Common myeloid progenitor, CD34-positive (primary cell): Measurements from ENCODE around the gene MOB3A.

Experiments
- CTCF ChIA-PET: fragments of 350-600 bp; sonication (Branson Sonifier 250); formaldehyde crosslinking; loops from one replicate; lab custom pipeline; 2021; ENCODE audit warnings: antibody characterized with exemption; lab: Charles Lee
- POLR2A ChIA-PET: fragments of 350-600 bp; sonication (Branson Sonifier 250); formaldehyde crosslinking; loops from one replicate; lab custom pipeline; 2021; ENCODE audit warnings: antibody characterized with exemption; lab: Charles Lee
- DNase-seq, 3 donors: peaks; one replicate each; pipeline versions ENCODE4 v3.0.0 to v3.0.0-alpha.2; 2013
- H3K27ac ChIP-seq, 2 experiments: 1 replicate in 1 of 2; 2 replicates in 1 of 2; pipeline ENCODE4 v1.7.0; 2013; ENCODE audit warnings: inconsistent platforms in 2 of 2, low read length in 2 of 2, mild to moderate bottlenecking in 2 of 2, low read depth in 1 of 2, moderate library complexity in 1 of 2; ENCODE audit not compliant: severe bottlenecking in 2 of 2, insufficient read depth in 1 of 2, poor library complexity in 1 of 2
- H3K27me3 ChIP-seq, 5 experiments: replicated peaks in 2 of 5; 1 replicate in 3 of 5; 2 replicates in 2 of 5; pipeline versions ENCODE4 v1.6.1 to v1.7.0; 2013; ENCODE audit warnings: low read length in 4 of 5, mild to moderate bottlenecking in 2 of 5, moderate library complexity in 2 of 5, inconsistent platforms in 1 of 5; ENCODE audit not compliant: insufficient read depth in 5 of 5, control insufficient read depth in 4 of 5
- H3K36me3 ChIP-seq, 4 experiments: 1 replicate in 2 of 4; 2 replicates in 2 of 4; pipeline versions ENCODE4 v1.6.1 to v1.7.0; 2013; ENCODE audit warnings: low read length in 3 of 4, control low read depth in 1 of 4, mild to moderate bottlenecking in 1 of 4; ENCODE audit not compliant: control insufficient read depth in 4 of 4, insufficient read depth in 4 of 4
- H3K4me1 ChIP-seq, 4 experiments: 1 replicate in 3 of 4; 2 replicates in 1 of 4; pipeline versions ENCODE4 v1.6.1 to v1.7.1; 2013; ENCODE audit warnings: low read length in 3 of 4, mild to moderate bottlenecking in 3 of 4, control low read depth in 1 of 4, inconsistent platforms in 1 of 4, moderate library complexity in 1 of 4; ENCODE audit not compliant: control insufficient read depth in 4 of 4, insufficient read depth in 4 of 4; ENCODE audit errors: control extremely low read depth in 1 of 4
- H3K4me3 ChIP-seq, 7 experiments: 1 replicate in 4 of 7; 2 replicates in 3 of 7; pipeline versions ENCODE4 v1.5.1 to v1.7.0; 2013; ENCODE audit warnings: mild to moderate bottlenecking in 7 of 7, low read length in 6 of 7, moderate library complexity in 6 of 7, inconsistent platforms in 2 of 7, low read depth in 2 of 7, control low read depth in 1 of 7; ENCODE audit not compliant: insufficient read depth in 4 of 7, control insufficient read depth in 1 of 7; ENCODE audit errors: extremely low read depth in 1 of 7
- H3K9me3 ChIP-seq, 5 experiments: 1 replicate in 4 of 5; 2 replicates in 1 of 5; pipeline versions ENCODE4 v1.6.1 to v1.7.1; 2013; ENCODE audit warnings: low read length in 4 of 5, mild to moderate bottlenecking in 2 of 5, inconsistent platforms in 1 of 5, low read depth in 1 of 5, moderate library complexity in 1 of 5; ENCODE audit not compliant: control insufficient read depth in 4 of 5, insufficient read depth in 2 of 5; ENCODE audit errors: control extremely low read depth in 1 of 5
- WGBS: methylation state at CpG from one replicate; pipeline ENCODE4 v1.1.5; 2013; ENCODE audit not compliant: insufficient coverage; 5-methylcytosine and 5-hydroxymethylcytosine counted together

MOB3A gene

DNA sequence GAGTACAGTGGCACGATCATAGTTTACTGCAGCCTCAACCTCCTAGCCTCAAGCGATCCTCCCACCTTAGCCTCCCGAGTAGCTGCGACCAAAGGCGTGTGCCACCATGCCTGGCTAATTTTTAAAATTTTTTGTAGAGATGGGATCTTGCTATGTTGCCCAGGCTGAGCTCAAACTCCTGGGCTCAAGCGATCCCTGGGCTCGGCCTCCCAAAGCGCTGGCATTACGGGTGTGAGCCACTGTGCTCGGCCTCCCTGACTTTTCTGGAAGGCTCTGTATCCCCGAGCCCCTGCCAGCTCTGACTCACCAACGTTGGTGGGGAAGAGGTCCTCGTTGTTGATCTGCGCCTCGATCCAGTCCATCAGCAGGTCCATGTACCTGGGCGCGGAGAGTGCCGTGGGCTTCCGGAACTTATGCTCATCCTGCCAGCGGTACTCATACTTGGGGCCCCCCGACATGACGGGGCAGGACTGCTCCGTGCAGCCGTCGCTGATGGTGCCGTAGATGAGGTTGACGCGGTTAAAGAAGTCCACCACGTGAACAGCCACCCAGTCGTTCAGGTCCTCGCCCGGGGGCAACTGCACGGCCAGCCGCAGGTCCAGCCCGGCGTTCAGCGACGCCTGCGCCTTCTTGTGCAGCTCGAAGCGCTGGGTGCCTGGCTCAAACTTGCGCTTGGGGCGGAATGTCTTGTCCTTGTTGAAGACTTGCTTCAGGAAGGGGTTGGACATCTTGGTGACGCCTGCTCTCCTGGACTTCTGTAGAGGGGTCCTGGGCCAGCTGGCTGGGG lies 18.1 kb downstream of the MOB3A start:
- ChIA-PET POLR2A (interaction anchor here (1.0 kb wide), 1 partner anchor 9 kb away, joined by 3 read pairs; no protein-coding TSS in a partner anchor), CTCF (interaction anchor here (0.5 kb wide), 1 partner anchor 76 kb away, joined by 4 read pairs; no protein-coding TSS in a partner anchor)
- no peaks in the 10 kb centered on the region for H3K9me3 ChIP-seq
- peaks cover 0 to 64% (median 50%) of the 10 kb centered on the region in 4 experiments for H3K36me3 ChIP-seq
- no peak overlapping the region for H3K4me3 ChIP-seq
- no peak overlapping the region for H3K27ac ChIP-seq
- peaks cover 0 to 42% (median 33%) of the 10 kb centered on the region in 4 experiments for H3K4me1 ChIP-seq
- DNase-seq, result no peak
- H3K27me3 ChIP-seq, result no peaks in the 10 kb centered on the region
- WGBS, result 99% methylated on average over 41 of the region's 44 CpGs

DNA sequence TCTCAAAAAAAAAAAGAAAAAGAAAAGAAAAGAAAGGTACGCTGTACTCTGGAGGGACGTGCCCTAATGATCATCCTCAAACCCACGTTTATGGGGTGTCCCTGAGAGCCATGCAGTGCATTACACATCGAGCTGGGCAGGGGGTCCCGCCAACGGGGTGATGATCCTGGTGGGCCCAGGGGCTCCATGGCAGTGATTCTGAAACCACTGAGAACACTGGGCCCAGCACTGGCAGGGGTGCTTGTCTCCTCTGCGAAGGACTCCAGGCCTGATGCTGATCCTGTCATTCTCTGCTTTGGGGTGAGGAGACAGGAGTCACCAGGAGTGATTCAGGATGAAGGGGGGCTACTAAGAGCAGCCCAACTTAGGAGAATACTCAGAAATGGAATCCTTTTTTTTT lies 18.7 kb downstream of the MOB3A start:
- no peak for DNase-seq
- ChIA-PET CTCF (interaction anchor here (0.5 kb wide), 1 partner anchor 77 kb away, joined by 4 read pairs; no protein-coding TSS in a partner anchor), POLR2A (interaction anchor here (1.0 kb wide), 1 partner anchor 10 kb away, joined by 3 read pairs; no protein-coding TSS in a partner anchor)
- Histone ChIP-seq H3K9me3 (no peaks in the 10 kb centered on the region), H3K36me3 (peaks cover 0 to 70% (median 56%) of the 10 kb centered on the region in 4 experiments), H3K4me1 (peaks cover 0 to 38% (median 27%) of the 10 kb centered on the region in 4 experiments), H3K27me3 (no peaks in the 10 kb centered on the region), H3K27ac (no peak overlapping the region), H3K4me3 (no peak overlapping the region)
- 94% methylated on average over 7 of the region's 7 CpGs for WGBS

DNA sequence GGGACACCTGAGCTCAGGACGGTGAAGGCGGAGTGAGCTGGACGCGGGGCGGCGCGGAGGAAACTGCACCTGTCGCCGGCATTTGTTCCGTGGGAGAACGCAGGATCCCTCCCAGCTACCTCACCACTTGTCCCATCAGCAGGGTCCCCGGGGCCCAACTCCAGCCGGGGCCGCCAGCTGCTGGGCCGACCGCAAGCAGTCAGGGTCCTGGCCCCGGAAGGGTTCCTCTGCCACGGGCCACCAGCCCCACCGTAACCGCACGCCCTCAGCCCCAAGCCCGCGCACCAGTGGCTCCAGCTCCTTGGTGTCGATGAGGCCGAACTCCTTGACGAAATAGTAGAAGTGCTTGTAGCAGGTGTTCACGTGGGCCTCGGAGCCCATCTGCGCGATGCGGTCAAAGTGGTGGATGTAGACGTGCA lies 19.6 kb downstream of the MOB3A start:
- Histone ChIP-seq H3K27ac (no peak overlapping the region), H3K9me3 (no peaks in the 10 kb centered on the region), H3K36me3 (peaks cover 0 to 76% (median 61%) of the 10 kb centered on the region in 4 experiments), H3K4me3 (no peak overlapping the region), H3K4me1 (peaks cover 0 to 29% (median 18%) of the 10 kb centered on the region in 4 experiments), H3K27me3 (no peaks in the 10 kb centered on the region)
- 98% methylated on average over 32 of the region's 32 CpGs for WGBS
- DNase-seq, result no peak
- ChIA-PET CTCF (interaction anchor here (1.1 kb wide), 1 partner anchor 13 kb away, joined by 4 read pairs; no protein-coding TSS in a partner anchor), POLR2A (interaction anchor here (0.6 to 1.0 kb wide), 2 partner anchors 14 to 25 kb away, joined by 3 to 5 read pairs; no protein-coding TSS in a partner anchor)

DNA sequence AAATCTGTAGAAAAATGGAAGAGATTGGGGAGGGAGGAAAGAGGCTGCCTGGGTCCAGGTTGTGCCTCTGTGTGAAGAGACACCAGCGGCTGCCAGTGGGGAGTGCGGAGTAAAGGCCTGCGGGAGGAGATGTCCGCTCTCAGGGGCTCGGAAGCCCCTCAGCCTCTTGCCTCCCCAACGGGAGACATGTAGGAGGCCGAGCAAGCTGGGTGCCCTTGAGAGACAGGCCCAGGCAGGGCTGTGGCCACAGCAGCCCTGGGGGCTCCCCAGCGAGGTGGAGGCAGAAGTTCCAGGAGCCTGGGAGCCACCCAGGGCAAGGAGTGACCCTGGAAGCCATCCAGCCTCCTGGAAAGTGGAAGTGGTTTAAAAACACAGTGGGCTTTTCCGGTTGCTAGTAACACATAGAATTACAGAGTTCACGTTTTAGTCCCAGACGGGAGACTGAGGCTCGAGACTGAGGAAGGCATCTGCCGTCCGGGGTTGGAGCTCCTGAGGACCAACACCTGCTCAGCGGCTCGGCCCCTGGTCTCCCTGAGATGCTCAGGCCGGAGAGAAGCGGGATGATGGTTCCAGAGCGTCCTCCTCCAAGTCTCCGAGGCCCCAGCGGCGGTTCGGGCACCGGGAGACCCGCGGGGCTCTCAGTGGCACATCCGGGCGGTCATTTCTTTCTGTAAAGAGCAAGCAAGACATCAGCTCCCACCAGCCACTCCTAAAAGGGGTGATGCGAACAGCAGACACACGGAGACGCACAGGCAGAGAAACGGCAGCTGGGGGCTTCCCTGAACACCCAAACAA lies 23.2 kb downstream of the MOB3A start:
- WGBS, result 95% methylated on average over 25 of the region's 32 CpGs
- Histone ChIP-seq H3K4me3 (no peak overlapping the region), H3K27ac (peak overlapping the region in 1 of 2 experiments; percentile 5), H3K27me3 (no peaks in the 10 kb centered on the region), H3K36me3 (peaks cover 0 to 55% (median 43%) of the 10 kb centered on the region in 4 experiments), H3K9me3 (no peaks in the 10 kb centered on the region), H3K4me1 (peaks cover 0 to 31% (median 20%) of the 10 kb centered on the region in 4 experiments)
- ChIA-PET CTCF (interaction anchor here (0.6 to 3.9 kb wide), 6 partner anchors 10 to 159 kb away, joined by 3 to 19 read pairs (median 3); no protein-coding TSS in a partner anchor), POLR2A (interaction anchor here (0.9 kb wide), 1 partner anchor 21 kb away, joined by 4 read pairs; no protein-coding TSS in a partner anchor)
- no peak for DNase-seq

DNA sequence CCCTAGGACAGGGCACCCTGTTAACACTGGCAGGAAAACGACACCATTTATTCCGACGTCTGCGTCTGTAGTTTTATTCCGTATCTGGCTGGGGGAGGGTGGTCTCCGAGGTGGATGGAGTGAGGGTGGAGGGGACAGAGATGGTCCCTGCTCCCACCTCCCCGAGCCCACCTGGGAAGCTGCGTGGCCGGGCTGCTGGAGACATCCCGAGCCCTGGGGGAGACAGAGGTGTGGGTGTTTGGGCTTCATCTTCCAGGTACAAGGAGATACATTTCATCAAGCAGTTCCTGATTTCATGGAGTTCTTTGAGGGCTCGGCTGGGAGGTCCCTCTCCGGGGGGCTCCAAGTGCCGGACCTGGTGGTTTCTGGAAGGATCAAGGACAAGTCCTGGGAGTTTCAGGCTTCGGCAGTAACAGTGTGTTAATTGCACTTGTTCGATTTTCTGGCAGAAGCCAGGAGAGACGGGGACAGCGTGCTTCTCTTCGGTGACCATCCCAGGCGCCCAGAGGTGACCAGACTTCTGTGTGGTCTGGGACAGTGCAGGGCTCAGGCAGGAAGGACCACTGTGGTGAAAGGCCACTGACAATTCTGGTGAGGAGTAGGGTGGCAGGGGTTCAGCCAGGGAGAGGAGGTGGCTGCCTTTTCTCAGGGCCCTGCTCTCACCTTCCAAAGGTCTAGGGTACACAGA lies 25.0 kb downstream of the MOB3A start:
- Histone ChIP-seq H3K4me3 (no peak overlapping the region), H3K4me1 (peaks cover 0 to 31% (median 20%) of the 10 kb centered on the region in 4 experiments), H3K9me3 (no peaks in the 10 kb centered on the region), H3K27me3 (no peaks in the 10 kb centered on the region), H3K27ac (no peak overlapping the region), H3K36me3 (peaks cover 0 to 39% (median 32%) of the 10 kb centered on the region in 4 experiments)
- 94% methylated on average over 16 of the region's 19 CpGs for WGBS
- ChIA-PET POLR2A (no interaction called here), CTCF (interaction anchor here (1.0 to 1.8 kb wide), 2 partner anchors 16 to 53 kb away, joined by 5 to 11 read pairs; no protein-coding TSS in a partner anchor)
- DNase-seq, result no peak

DNA sequence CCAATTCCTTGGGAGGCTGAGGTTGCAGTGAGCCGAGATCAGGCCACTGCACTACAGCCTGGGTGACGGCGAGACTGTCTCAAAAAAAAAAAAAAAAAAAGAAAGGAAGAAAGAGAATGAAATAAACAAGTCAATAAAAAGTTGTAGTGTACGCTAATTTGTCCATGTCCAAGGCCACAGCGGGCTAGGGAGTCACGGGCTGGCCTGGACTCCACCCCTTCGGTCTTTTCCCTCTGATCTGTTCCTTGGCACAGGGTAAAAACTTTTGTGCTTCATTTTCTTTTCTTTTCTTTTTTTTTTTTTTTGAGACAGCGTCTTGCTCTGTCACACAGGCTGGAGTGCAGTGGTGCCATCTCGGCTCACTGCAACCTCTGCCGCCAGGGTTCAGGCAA lies 25.7 kb downstream of the MOB3A start:
- Histone ChIP-seq H3K4me1 (peaks cover 0 to 30% (median 20%) of the 10 kb centered on the region in 4 experiments), H3K27me3 (no peaks in the 10 kb centered on the region), H3K4me3 (no peak overlapping the region), H3K36me3 (peaks cover 0 to 36% (median 28%) of the 10 kb centered on the region in 4 experiments), H3K9me3 (no peaks in the 10 kb centered on the region), H3K27ac (no peak overlapping the region)
- ChIA-PET CTCF (interaction anchor here (0.6 to 2.6 kb wide), 13 partner anchors 9 to 80 kb away, joined by 3 to 11 read pairs (median 4); no protein-coding TSS in a partner anchor), POLR2A (interaction anchor here (1.0 kb wide), 1 partner anchor 9 kb away, joined by 3 read pairs; no protein-coding TSS in a partner anchor)
- WGBS, result 98% methylated on average over 9 of the region's 10 CpGs
- no peak for DNase-seq
